Mammary epithelial cell (primary cell): ENCODE results near the gene ALG3.

Source experiments
- CTCF ChIP-seq, 2 donors: IDR thresholded peaks in 1 of 2; conservative IDR thresholded peaks in 1 of 2; 2 replicates each; pipeline ENCODE4 v1.5.1; 2011 to 2012; ENCODE audit warnings: inconsistent platforms in 2 of 2, low read length in 2 of 2, mild to moderate bottlenecking in 2 of 2, control low read depth in 1 of 2, low read depth in 1 of 2; ENCODE audit not compliant: insufficient read depth in 1 of 2; ENCODE audit errors: extremely low read depth in 1 of 2
- EZH2 ChIP-seq: IDR thresholded peaks from 2 replicates; pipeline ENCODE4 v1.6.1; 2012; ENCODE audit warnings: low read length, inconsistent platforms, borderline replicate concordance

GRCh38 chr3:184223946-184224345, 24.8 kb downstream of the ALG3 start:
- TF ChIP-seq CTCF (conservative IDR thresholded peaks at IDR 0.05 in 1 of 2, IDR thresholded peaks at IDR 0.05 in 1 of 2; ENCODE audit: extremely low read depth in 1 of 2, insufficient read depth in 1 of 2, low read depth in 1 of 2, low read length in 2 of 2), result no peak
- TF ChIP-seq EZH2, result no peak
